ENCODE measurements around the gene SIRPG.

GRCh38 chr20:1636621-1637020 lies 21.0 kb downstream of the SIRPG start:
- TF ChIP-seq CTCF (IDR thresholded peaks at IDR 0.05 in 4 of 5, conservative IDR thresholded peaks at IDR 0.05 in 1 of 5), result no peak
- no peak for TF ChIP-seq POLR2A (IDR thresholded peaks at IDR 0.05)

Measured in gastrocnemius medialis (tissue), 4 donors.